ENCODE data around the gene ZDHHC7.
A peak's percentile ranks its signal among the peaks of the same experiment; 100 is the strongest.

ZDHHC7 gene

GRCh38 chr16:84989749-84990620, 21.4 kb downstream of the ZDHHC7 start:
- DNase-seq = no peak

GRCh38 chr16:84988328-84989080, 22.8 kb downstream of the ZDHHC7 start:
- DNase-seq = no peak

- no peak for DNase-seq
Measured at GRCh38 chr16:84986879-84987278, 24.5 kb downstream of the ZDHHC7 start.

GRCh38 chr16:84986102-84986501, 25.2 kb downstream of the ZDHHC7 start:
- peak; percentile 11 to 23 for DNase-seq

DNA sequence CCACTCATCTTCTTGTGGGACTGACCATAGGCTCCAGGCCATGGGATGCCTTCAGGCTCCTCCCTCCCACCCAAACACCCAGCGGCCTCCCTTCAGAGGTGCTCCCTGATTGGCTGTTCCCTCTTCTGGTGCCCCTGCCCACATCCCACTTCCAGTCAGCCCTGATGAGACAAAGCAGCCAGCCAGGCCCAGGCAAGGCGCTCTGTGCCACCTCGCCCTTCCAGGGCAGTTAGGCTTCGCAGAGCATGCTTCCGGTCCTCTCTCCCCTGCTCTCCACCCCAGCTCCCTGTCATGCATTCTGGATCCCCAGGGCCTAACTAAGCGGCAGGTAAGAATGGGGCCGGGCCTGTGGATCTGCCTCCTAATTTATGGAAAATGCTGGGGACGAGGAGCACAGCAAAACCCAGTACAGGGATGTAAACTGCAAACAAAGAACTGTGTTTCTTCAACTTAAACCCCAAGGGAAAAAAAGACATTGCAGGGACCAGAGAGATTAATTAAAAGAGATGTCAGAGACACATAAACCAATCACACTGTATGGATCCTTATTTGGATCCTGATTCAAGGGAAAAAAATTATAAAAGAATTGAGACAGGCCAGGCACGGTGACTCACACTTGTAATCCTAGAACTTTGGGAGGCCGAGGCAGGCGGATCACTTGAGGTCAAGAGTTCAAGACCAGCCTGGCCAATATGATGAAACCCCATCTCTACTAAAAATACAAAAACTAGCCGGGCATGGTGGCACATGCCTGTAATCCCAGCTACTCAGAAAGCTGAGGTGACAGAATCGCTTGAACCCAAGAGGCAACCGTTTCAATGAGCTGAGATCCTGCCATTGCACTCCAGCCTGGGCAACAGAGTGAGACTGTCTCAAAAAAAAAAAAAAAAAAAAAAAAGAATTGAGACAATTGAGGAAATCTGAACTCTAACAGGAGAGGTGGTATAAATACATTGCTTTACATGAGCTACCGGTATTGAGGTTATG, 26.0 kb downstream of the ZDHHC7 start:
- no peak for DNase-seq

DNA sequence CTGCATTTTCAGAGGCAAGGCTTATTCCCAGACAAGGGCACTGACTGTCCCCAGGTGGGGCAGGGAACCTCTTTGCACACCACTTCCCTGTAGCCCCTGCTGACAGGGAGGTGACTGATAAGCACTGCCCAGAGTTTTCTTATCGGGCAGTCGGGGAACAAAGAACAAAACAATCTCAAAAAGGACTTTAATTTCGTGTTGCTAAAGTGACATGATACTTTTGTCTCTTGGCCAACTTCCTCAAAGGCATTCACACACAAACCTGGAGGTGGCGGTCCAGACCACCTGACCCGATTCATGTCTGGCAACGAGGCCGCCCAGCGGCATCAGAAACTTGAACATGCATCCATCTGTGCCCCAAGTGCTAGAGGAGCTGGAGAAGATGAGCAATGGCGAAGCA, 28.9 kb downstream of the ZDHHC7 start:
- DNase-seq = no peak

GRCh38 chr16:84979516-84979915, 31.8 kb downstream of the ZDHHC7 start:
- no peak for DNase-seq

DNA sequence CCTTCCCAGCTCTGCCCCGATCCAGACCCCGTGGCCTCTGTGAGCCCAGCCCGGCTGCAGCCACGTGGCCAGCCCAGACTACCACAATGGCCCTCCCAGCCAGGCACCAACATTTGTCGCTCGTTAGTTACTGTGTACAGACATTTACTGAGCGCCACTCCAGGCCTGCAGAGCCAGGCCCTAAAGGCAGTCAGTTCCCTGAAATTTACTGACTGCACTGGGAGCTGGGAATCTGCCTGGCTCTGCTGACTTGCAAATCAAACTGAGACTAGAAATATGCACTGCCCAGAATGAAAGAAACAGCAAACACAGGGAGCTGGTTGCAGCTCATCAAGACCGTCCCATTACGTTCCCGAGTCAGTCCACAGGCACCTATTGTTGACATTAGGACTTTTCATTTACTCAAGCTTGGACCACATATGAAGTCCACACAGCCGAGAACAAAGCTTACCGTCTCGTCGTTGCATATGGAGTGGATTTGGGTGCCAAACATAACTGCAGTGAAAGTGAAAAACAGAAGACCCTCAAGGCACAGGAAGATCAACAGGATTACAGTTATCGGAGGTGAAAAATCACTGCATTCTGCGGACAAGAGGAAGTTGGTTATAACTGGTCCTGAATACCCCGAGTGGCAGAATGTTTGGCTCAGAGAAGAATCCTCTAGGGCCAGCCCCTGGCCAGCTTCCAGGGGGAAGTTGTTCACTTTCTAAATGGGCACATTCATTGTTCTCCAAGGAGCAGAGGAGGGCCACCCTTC, 34.5 kb downstream of the ZDHHC7 start:
- no peak for DNase-seq

- DNase-seq = no peak
Measured at GRCh38 chr16:84975522-84975921, 35.8 kb downstream of the ZDHHC7 start.

GRCh38 chr16:84975066-84975465, 36.3 kb downstream of the ZDHHC7 start:
- DNase-seq = no peak

GRCh38 chr16:84973776-84974523, 37.4 kb downstream of the ZDHHC7 start:
- DNase-seq = no peak

GRCh38 chr16:84973236-84973635, 38.1 kb downstream of the ZDHHC7 start:
- no peak for DNase-seq

DNA sequence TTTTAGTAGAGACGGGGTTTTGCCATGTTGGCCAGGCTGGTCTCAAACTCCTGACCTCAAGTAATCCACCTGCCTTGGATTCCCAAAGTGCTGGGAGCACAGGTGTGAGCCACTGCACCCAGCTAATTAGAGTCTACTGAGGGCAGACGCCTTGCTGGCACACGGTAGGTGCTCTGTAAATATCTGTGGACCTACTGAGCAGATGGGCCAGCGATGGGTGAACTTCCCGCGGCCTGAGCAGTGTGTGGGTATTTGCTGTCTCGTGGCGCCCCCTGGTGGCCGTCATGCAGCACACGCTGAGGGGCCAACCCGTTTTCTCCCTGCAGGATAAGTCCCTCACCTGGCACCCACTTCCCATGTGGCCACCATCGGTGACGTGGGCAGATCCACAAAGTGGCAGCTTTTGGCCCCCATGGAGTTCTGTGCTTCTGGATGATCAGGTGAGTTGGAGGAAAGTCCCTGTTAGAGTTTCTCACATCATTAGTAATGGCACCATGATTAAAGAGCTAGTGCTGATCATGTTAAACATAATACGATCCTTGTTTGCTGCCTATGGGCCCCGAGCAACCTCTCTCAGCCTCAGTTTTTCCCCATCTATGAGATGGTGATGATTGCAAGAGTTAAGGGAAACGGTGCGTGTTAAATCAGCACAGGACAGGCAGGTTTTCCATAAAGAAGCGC, 40.7 kb downstream of the ZDHHC7 start:
- peak; percentile 73 to 83 for DNase-seq

- no peak for DNase-seq
Measured at GRCh38 chr16:84967828-84968227, 43.5 kb downstream of the ZDHHC7 start.

DNA sequence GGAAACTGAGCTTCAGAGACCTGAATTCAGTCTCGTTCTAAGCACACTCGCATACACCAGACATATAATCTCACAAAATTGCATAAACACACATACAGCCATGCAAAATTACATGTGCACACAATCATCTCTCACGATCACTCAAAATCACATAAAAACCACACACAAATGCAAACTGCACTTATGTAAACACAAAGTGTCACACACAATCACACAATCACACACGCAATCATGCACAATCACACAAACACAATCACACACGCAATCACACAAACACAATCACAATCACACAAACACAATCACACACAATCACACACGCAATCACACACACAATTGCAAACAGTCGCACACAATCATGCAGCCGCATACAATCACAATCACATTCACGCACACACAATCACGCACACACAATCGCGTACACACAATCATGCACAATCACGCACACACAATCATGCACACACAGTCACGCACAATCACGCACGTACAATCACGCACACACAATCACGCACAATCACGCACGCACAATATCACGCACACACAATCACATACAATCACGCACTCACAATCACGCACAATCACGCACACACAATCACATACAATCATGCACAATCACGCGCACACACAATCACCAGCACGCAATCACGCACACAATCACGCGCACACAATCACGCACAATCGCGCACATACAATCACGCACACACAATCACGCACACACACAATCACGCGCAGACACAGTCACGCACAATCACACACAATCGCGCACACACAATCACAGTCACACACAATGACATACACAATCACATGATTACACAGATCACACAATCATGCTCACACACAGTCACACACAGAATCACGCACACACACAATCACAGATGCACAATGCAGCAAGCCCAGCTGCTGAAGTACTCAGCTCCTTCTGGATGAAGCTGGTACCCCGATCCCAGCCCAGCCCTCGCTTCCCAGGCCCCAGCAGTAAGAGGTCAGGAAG, 45.6 kb downstream of the ZDHHC7 start:
- DNase-seq = no peak

DNA sequence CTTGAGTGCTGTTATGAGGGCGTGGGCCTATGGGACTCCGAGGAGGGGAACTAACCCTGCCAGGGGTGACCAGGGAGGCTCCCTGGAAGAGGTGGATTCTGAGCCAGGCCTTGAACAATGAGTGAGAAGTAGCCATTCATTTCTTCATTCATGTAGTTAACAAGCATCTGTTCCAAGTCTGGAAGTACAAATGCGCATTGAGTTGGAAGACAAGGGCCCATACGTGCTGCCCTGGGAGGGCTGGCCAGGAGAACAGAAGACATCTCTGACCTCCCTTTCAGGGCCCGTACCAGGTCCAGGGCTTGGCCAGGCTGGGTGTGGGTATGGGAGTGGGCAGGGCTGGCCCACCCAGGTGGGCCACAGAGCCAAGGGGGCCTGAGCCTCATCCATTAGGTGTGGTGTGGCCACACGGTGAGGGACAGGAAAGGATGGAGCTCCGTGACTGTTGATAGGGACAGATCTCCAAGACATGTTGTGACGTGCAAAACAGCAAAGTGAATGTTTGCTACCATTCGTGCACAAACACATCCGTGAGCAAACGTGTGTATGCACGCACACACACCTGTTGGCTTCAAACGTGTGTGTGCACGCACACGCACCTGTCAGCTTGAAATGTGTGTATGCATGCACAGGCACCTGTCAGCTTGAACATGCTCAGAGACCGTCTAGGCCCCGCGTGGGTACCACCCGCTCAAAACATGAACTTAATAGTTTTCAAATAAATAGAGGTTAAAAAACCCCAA, 46.8 kb downstream of the ZDHHC7 start:
- DNase-seq = no peak

DNA sequence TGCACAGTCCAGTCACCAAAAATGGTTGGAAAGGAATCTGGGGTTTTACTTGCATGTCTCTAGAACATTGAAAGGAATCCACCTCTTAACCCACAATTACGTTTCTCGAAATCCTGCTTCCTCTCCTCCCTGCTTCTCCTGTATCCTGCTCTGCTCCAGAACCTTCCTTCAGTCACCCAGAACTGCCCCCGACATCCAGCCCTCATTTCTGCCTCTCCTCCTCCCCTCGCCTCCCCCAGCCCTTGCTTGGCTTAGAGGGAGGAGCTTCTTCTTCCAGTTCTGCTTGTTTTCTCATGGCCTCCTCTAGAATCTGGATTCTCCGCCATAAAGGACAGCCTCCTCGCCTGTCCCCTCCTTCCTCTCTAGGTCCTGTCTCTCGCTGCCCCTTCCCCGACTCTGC, 48.3 kb downstream of the ZDHHC7 start:
- DNase-seq = no peak

DNA sequence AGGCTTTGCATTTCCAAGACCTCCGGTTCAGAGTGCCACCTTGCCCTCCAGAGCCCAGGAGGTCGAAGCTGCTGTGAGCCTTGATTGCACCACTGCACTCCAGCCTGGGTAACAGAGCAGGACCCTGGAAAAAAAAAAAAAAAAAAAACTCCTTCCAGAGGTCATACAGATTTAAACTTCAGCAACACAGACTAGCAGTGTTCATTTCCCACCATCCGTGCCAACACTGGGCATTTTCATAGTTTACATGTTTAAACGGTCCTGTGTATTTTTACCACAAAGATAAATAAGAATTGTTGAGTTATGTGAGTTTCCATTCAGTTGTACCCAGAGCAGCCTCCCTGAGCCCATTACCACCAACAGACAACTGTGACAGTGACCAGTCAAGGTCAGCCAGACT, 50.4 kb downstream of the ZDHHC7 start:
- DNase-seq = no peak

Data from stimulated activated CD4-positive, alpha-beta T cell treated with anti-CD3 and anti-CD28 coated beads, Interleukin-2, amount 100 ng/mL, for 48 hours (primary cell).